Measurements from ENCODE around the gene LYRM4.

LYRM4 gene

DNA sequence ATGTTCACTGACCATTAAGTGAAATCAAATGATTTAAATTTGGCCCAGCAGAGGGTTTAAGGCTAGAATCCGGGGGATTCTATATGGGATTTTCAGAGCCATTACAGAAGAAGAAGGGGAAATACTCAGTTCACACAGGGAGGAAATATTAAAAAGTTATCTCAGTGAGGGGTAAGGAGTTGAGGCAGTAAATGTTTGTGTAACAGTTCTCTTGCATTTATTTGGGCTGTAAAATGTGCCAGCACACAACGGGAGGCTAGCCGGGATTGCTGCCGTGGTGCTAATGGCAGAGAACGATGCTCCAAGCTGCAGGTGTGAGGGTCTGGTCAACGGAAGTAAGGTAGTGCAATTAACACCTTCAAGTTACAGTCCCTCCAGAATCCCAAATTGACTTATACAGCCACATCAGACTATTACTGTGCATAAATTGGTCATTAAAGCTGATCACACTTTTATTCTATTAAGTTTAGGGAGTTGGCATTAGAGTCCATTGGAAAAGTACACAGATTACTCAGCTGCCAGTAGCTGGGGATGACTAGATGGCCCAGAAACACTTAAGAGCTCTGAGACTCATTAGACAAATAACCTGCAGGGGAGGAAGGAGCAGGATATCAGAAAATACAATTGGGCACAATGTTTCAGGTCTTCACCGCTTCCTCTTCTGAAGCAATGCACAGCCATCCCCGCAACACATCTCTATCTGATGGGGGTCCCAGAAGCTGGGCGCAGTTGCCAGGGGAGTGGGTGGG lies 144.3 kb downstream of the LYRM4 start:
- DNase-seq: no peak

DNA sequence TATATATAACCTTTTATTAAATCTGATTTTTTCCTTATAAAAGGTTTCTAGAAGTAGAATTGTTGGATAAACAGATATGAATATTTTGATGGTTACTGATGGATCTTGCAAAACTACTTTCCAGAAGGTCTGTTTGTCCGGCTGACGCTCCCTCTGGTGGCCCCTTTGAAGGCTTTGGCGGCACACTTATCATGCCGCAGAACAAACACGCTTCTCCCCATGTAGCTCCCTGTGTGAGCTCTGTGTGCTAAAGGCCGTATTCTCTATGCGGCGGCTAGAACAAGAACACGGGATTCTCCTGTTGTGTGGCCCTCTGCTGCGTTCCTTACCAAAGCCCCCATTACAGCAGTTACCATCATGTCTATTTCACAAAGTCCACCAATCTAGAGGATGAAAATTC lies 145.6 kb downstream of the LYRM4 start:
- no peak for DNase-seq

DNA sequence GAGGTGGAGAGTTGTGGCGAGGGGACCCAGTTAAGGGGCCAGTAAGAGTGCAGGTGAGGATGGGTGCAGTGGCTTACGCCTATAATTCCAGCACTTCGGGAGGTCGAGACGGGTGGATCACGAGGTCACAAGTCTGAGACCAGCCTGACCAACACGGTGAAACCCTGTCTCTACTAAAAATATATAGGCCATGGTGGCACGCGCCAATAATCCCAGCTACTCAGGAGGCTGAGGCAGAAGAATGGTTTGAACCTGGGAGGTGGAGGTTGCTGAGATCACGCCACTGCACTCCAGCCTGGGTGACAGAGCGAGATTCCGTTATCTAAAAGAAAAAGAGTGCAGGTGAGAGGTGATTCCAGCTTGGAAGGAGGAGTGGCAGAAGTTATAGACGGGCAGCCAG lies 147.7 kb downstream of the LYRM4 start:
- no peak for DNase-seq

DNA sequence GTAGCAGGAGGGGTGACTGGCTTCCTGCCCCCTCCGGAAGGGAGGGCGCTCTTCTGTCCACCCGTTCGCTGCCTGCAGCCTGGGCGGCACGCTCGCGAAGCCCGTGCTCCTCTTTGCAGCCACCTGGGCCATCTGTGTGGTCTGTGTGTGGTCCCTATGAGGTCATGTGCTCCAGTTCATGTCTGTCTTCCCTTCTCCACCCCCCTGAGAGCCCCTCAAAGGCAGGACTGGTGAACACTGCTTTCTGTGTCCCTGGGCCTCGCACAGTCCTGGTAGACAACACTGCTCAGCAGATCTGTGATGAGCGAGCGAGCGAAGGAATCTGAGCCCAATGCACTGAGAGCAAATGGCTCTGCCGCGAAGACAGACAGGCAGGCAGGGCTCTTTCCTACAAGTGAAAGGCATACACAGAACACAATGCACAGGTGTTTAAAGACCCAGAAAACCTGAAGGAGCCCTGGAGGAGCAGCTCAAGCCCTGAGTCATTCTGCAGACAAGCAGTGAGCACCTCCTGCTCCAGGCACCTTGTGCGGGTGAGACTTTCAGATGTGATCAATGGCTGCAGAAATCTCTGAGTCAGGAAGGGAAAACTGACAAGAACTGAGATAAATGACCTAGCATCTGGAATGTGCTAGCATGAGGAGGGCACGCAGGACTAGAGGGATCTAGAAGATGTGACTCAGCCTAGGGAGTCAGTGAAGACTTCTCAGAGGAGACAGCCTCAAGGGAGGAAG lies 148.5 kb downstream of the LYRM4 start:
- DNase-seq: no peak

DNA sequence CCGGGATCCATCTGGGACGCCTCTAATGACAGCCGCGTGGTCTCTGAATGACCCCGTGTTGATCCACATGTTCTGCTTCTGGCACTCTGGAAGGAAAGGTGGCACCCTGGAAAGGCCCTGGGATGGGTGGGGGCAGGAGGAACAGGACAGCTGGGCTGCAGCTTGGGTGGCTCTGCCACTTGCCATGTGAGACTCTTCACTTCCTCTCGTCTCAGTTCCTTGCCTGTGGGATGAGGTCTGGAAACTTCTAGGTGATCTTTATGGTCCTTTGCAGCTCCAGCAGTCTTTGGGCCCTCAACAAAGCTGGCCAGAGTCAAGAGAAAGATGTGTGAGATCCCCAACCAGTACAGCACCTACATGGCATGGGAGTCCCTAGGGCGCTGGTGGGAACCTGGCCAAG lies 149.1 kb downstream of the LYRM4 start:
- DNase-seq: no peak

DNA sequence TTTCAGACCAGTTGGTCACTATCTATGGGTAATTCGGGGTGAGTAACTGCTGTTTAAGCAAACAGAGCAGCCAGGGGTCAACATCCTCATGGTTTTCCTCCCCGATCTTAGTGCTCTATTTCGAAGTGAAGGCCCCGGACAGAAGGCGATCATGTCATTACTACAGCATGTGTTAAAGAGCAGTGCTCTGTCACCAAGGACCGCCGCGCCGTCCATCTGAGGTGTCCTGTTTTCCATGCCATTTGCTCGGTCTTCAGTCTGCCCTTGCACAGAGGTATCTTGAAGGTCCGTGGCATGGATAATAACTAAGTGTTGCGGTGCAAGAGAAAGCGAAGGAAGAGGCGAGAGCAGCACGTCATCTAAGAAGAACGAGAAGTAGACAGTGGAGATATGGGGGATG lies 150.5 kb downstream of the LYRM4 start:
- DNase-seq: no peak

DNA sequence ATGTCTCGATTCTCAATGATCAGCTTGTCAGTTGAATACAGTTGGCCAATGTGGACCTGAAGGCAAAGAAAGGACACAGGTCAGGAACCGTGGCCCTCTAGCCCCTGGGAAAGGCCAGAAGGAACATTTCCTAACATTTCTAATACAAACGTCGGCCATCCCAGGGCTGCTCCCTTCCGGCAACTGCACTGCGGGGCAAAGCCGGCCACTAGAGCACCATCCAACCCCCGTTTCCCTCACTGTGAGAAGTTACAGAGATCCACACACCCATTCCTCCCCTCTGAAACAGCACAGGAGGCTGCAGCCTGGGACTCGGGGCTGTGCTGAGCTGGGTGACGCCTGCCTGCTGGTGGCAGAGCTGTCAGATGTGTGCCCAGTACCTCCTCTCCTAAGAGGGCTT lies 151.3 kb downstream of the LYRM4 start:
- no peak for DNase-seq

DNA sequence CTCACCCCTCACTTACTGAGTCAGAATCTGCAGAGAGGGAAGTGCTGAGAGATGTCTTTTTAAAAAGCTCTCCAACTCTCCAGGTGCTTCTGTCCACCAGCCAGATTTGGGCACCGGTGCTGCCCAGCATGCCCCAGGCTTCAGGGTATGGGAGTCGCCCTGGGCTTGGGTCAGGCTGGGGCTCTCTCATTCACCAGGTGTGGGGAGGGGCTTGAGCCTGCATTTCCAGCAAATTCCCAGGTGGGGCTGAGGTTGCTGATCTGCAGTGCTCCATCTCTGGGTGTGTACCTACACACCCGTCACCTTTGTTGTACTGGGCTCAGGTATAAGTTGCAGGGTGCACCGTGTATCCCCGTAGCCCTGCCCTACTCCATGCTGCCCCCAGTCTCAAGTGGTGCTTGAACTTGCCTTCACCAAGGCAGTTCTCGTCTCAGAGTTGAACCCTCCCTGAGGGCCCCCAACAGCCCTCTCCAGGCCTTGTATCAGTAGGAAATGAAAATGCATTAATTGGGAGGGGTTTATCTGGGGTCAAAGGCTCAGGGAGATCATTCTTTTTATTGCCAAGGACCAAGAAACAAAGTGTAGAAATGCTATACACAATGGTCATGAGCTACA lies 152.1 kb downstream of the LYRM4 start:
- no peak for DNase-seq

DNA sequence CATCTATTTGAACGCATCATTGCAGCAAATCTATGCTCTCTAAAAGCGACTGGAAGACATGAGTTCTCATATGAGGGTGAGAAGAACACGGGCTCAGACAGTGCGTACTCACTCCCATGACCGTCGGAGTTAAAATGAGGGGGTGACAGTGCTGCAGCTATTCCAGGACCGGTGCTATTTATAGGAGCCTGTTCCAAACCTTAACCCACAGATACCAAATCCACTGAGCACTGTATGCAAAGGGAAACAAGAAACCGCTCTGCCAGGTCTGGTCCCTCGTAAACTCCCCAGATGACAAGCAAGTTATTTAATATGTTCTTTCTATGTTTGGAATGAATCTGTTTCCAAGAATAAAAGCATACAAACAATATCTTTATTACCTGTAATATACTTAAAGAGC lies 152.7 kb downstream of the LYRM4 start:
- no peak for DNase-seq

DNA sequence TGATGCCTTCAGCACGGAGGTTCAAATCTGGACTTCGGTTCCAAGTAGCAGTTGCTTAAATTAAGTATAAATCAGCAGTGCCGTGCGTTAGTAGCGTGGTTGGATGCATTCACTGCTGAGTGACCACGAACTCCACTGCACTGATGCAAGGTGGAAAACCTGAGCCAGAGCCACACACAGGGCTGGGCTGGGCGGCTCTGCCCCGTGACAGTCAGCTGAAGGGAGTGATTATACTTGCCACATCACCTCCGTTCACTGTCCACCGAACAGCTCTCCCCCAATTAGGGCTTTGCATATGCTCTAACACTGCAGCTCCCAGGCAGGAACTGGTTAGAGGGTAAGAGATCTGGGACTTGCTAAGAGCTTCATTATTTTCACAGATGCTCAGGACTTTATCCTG lies 153.4 kb downstream of the LYRM4 start:
- no peak for DNase-seq

DNA sequence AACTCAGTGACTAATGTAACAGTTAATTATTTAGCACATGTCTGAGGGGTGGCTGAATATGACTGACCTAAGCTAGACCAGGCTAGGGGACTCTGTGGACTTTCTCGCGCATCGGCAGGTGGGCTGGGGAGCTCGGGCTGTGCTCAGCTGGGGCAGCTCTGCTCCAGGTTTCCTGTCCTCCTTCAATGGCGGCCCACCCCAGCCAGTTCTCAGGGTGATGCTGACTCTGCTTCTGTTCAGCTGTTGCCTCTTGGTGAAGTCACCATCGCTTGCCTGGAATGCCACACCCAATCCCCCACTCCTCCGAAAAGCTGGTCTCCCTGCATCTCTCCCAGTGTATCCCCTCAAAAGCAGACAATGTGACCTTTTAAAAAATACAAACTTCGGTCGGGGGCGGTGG lies 155.6 kb downstream of the LYRM4 start:
- no peak for DNase-seq

DNA sequence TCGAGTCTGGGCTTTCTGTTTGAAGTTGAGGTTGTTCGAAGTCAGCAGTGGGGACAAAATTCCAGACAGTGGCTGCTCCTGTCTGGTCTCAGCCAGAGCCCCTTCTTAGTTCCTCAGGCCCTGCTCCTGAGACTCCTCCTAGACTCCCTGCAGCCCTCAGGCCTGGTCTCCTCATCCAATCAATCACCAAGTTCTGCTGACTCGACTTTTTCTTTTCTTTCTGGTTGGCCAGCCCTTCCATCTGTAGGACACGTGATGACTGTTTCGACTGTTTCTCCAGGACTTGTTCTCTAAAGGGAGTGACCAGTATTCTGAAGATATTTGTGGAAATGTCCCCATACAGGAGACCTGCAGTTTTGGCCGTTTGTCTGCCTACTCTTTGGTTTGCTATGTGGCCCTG lies 156.1 kb downstream of the LYRM4 start:
- DNase-seq: no peak

DNA sequence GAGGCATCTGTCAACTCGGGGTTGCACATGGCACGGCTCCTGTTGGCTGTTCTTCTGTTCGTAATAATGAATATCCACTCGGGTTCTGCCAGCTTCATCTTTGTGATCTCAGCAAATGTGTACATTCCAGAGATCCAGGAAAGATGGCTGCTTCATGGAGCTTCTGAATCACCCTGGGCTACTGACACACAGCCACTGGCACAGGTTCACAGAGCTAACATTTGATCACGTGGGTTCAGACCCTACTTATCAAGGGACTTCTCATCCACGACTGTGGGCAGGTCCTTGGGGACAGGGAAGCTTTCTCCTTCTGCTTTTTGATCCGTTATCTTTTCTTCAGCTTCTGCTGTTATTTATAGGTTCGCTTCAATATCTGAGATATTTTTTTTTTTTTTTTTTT lies 157.5 kb downstream of the LYRM4 start:
- no peak for DNase-seq

DNA sequence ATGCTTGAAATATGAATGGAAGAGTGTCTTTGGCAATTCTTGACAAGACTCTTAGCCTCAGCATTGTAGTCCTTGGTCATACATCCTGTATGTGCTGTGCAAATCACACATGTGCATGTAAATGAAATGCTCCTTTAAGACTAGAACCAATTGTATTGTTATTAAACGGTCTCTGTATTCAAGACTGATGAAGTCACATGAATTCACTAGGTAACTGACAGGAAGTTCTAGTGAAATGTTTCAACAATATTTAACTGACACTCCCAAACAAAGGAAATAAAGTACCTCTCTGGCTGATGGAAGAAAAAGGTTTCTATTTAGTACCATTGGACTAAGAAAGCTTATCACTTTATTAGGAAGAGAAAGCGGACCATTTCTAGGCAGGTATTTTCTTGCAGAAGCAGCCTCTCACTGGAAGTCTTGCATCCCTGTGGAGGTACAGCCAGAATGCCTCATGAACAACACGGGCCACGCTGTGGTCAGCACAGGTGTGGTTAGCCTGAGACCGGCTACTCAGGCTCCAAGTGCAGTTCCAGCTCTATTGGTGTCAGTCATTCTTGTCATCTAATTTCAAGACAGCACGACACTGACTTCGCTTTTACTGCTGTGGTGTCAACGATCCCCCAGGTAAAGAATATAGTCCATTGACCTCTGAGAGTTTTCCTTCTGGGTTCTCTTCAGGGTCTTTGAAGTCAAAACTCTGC lies 158.3 kb downstream of the LYRM4 start:
- DNase-seq: no peak

DNA sequence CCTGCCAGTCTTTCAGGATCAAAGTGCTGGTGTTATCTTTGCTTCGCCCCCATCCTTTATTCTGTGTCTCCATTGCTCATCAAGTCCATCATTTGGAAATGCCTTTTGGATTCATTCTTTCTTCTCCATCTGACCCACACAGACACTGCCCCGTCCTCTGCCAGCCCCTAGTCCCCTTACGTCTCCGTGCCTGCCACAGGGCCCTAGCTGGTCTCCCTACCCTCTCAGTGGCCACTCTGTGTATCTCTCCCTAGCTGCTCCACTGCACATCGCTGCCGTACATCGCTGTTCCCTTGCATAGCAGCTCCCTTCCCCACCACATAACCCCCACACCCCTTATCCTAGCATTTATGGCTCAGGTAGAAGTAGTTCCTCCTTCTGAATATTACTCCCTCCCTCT lies 159.9 kb downstream of the LYRM4 start:
- no peak for DNase-seq

DNA sequence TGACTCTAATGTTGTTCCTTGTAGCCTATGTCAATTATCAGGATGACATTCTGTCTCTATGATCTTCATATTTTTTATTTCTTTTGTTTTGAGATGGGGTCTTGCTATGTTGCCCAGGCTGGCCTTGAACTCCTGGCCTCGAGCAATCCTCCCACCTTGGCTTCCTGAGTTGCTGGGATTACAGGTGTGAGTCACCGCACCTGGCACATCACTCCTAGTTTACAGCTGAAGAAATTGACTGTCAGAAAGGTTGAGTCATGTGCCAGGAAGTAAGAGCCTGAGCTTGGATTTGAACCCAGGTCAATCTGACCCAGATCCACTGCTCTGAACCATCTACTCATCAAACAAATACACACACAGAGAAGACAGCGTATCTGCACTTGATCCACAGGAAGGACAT lies 161.2 kb downstream of the LYRM4 start:
- no peak for DNase-seq

DNA sequence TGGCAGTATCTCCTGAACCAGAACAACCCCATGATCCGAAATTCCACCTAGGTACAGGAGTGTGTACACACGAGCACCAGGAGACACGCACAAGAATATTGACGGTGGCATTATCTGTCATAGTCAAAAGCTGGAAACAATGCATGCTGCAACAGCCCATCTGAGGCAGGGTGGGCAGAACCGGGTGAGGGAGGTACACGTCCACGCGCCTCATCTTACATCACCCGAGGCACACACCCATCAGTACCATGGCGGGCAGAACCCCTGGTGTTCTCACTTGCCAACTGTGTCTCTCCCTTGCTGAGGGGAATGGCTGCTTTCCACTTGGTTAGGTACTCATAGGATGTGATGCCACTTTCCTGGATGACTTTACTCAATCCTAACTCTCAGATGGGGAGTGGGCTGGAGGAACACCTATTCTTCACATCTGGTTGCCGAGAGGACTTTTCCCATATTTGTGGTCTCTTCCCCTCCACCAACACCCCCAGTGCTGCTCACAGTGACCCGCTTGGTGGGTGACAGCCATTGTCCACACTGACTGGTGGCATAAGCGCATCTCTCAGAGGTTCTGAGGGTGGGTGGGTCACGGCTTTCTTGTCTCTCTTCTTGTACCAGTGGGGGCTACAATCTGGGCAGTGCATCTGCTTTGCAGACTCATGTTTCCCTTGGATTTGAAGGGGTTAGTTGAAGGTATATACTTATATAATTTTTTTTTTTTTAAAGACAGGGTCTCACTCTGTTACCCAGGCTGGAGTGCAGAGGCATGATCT lies 162.1 kb downstream of the LYRM4 start:
- DNase-seq: no peak

DNA sequence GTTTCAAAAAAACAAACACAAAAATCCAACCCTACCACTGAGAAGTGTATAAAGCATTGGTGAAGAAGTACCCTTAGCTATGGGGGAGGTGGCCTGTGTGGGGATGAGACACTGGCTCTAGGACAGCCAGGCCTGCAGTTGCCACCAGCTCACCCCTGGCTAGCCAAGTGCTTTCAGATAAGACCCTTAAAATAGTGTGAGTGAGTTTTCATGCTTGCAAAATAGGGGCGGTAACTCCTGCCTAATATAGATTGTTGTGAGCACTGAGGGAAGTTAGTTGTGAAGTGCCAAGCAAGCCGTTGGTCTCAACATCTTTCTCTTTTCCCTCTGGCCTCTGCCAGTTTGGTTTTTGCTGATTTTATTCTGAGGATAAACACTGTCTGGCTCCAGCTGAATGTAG lies 164.3 kb downstream of the LYRM4 start:
- DNase-seq: no peak

DNA sequence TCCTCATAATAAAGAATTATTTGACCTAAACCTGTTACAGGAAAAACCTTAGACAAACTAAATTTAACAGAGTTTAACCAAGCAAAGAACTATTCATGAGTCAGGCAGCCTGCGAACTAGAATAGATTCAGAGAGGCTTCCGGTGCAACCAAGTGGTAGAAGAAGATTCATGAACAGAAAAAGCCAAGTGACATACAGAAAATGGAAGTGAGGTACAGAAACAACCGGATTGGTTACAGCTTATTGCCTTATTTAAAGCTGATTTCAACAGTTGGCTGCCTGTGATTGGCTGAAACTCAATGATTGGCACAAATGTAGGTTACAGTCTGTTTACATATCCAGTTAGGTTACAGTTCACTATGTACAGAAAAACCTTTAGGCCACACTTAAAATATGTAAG lies 165.5 kb downstream of the LYRM4 start:
- DNase-seq: no peak

DNA sequence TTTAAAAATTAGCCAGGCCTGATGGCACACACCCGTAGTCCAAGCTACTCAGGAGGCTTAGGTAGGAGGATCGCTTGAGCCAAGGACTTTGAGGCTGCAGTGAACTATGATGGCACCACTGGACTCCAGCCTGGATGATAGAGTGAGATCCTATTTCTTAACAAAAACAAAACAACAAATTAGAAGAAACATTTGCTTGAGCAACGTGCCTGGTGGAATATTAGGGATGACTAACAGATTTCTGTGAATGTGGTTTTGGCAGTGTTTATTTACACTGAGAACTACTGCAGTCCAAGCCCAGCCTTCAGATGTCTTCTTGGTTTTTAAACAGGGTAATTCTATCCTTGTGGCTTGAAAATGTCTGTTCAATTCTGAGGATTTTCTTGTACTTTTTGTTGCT lies 166.4 kb downstream of the LYRM4 start:
- no peak for DNase-seq

DNA sequence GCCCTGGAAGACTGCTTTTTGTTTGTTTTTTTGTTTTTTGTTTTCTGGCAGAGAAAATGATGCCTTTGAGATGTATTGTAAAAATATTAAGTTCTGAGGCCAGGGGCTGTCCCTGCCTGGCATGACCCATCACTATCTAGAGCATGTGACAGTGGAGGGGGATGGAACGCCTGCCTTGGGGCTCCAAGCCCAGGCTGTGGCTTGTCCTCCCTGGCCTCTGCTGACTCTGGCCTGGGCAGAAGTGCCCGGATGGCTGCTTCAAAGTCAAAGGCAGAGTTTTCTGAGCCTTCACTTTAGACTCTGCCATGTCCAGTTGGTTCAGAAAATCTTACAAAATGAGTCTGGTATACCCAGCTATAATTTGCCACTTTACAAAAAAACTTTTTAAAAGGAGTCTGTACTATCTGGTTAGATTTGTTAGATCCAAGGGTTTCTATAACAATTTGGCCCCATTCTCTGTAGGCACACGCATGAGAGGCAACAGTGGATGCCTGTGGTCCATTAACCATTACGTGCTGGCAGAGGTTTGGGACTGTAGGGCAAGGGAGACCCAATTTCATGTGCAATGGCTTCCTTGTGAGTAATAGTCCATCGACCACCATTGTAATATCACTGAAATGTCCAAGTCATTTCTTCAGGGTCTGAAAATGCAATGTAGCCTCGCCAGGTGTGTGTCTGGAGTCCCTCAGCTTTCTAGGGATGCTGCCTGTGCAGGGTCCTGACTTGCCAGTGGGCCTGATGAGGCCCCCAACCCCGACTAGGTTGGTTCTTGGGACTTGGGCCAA lies 167.3 kb downstream of the LYRM4 start:
- no peak for DNase-seq
